Bronchial epithelial cell (primary cell): ENCODE measurements around the gene ACER1. TPM values are rescaled to one million over a fixed set of nuclear protein-coding genes. Genes with fewer than 3 reads are reported as not detected.
"Not testable (repeated sequence)": the region's sequence is repeated elsewhere in the genome, so short reads cannot be mapped to it uniquely, and the experiment has no call there.

ENCODE experiments used
- DNase-seq: peaks from one replicate; pipeline ENCODE4 v3.0.0-alpha.2; 2010; ENCODE audit warnings: low read depth
- FAIRE-seq: peaks from 2 replicates; lab custom pipeline; 2011; peaks lifted over from hg19 to GRCh38; lab: Jason Lieb, UNC
- H3K27me3 ChIP-seq: 2 replicates; pipeline ENCODE4 v1.5.1; 2011; ENCODE audit warnings: low read length; ENCODE audit not compliant: control insufficient read depth, insufficient read depth
- H3K36me3 ChIP-seq: 2 replicates; pipeline ENCODE4 v1.5.1; 2011; ENCODE audit warnings: low read length; ENCODE audit not compliant: control insufficient read depth, insufficient read depth
- H3K4me3 ChIP-seq: 2 replicates; pipeline ENCODE4 v1.5.1; 2011; ENCODE audit warnings: mild to moderate bottlenecking, low read depth, low read length, control low read depth
- total RNA-seq: library from RNA; depleted of rRNA; stranded (reverse); fragments of >200 nt; gene quantifications from 2 replicates; pipeline ENCODE4 v1.2.1, GENCODE V29; 2014
- TF ChIP-seq, protein P1 (sequence below): IDR thresholded peaks from 2 replicates; pipeline ENCODE4 v1.5.1; 2011; ENCODE audit warnings: mild to moderate bottlenecking, moderate library complexity, low read length, control low read depth, inconsistent platforms; ENCODE audit not compliant: insufficient read depth, severe bottlenecking

ACER1 gene
- total RNA-seq, 1 donor from 2014 or later, result not detected

DNA sequence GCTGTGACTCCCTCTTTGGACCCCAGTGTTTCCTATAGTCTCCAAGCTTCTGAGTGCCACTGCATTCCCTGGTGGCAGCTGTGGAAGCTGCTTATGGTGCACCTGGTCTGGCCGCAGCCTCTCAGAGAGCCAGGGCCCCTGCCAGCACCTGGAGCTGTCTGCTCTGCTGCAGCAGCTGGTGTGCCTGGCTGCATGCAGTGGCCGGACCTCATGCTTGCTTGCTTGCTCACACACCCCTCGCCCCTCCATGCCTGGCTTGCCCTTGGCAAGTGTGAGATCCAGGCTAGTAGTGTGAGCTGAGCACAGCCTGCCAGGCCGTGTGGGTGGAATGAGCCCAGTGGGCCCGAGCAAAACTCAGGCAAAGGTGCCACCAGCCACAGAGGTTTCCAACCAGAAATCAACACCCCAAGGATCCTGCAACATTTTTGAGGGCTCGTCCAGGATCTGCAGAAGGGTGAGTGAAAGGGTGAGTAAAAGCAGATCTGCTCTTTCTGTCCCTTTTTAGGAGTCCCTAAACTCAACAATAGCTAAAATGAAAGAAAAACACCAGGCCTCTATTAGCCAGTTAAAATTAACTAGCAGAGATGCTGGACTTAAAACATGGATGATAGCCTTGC is 46.0 kb downstream of the ACER1 start:
- Histone ChIP-seq H3K36me3 (no peaks in the 10 kb centered on the region), H3K27me3 (no peaks in the 10 kb centered on the region), H3K4me3 (no peak overlapping the region)
- FAIRE-seq, result no peak
- TF ChIP-seq, protein P1, sequence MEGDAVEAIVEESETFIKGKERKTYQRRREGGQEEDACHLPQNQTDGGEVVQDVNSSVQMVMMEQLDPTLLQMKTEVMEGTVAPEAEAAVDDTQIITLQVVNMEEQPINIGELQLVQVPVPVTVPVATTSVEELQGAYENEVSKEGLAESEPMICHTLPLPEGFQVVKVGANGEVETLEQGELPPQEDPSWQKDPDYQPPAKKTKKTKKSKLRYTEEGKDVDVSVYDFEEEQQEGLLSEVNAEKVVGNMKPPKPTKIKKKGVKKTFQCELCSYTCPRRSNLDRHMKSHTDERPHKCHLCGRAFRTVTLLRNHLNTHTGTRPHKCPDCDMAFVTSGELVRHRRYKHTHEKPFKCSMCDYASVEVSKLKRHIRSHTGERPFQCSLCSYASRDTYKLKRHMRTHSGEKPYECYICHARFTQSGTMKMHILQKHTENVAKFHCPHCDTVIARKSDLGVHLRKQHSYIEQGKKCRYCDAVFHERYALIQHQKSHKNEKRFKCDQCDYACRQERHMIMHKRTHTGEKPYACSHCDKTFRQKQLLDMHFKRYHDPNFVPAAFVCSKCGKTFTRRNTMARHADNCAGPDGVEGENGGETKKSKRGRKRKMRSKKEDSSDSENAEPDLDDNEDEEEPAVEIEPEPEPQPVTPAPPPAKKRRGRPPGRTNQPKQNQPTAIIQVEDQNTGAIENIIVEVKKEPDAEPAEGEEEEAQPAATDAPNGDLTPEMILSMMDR, result no peak
- DNase-seq, result no peak

DNA sequence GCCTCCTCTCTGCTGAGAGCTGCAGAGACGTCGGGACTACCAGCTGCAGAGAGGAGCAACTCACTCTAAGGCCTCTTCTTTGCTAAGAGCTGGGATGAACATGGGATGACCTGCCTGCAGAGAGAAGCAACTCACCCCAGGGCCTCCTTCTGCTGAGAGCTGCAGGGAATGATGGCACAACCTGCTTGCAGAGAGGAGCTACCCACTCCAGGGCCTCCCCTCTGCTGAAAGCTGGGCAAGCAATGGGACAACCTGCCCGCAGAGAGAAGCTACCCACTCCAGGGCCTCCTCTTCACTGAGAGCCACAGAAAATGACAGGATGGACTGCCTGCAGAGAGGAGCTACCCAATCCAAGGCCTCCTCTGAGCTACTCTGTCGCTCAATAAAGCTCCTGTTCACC is 46.7 kb downstream of the ACER1 start:
- DNase-seq (no peak), FAIRE-seq (no peak)
- Histone ChIP-seq H3K36me3 (no peaks in the 10 kb centered on the region), H3K4me3 (no peak overlapping the region), H3K27me3 (no peaks in the 10 kb centered on the region)
- TF ChIP-seq, protein P1, result no peak

DNA sequence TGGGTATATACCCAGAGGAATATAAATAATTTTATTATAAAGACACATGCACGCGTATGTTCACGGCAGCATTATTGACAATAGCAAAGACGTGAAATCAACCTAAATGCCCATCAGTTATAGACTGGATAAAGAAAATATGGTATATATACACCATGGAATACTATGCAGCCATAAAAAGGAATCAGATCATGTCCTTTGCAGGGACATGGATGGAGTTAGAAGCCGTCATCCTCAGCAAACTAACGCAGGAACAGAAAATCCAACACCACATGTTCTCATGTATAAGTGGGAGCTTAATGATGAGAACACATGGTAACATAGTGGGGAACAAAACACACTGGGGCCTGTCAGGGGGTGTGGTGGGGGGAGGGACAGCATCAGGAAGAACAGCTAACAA is 51.0 kb downstream of the ACER1 start:
- H3K36me3 ChIP-seq, H3K27me3 ChIP-seq, DNase-seq, H3K4me3 ChIP-seq, FAIRE-seq: not testable (repeated sequence)

DNA sequence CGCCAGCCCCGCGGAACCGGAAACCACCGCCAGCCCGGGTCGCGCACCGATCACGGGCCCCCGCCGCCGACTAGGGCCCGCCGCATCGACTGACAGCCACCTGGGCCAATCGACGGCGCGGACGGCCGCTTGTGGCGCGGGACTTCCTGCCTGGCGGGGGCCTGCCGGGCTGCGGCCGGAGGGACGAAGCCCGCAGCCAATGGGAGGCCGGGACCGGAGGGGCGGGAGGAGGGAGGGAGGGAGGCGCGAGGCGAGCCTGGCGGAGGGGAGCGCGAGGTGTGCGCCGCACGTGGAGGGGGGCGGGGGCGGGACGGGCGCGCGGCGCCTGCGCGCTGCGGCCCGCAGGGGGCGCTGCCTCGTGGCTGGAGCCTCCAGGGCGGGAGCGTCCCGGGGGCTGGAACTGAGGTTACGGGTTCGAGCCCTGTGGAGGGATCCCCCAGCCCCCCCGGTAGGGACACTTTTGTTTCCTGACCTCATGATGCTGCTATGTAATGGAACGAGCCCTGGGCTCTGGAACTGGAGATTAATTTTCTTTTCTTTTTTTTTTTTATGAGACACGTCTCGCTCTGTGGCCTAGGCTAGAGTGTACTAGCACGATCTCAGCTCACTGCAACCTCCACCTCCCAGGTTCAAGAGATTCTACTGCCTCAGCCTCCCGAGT is 53.4 kb downstream of the ACER1 start, which contains the start of gene MLLT1:
MLLT1 (minus strand) TSS at position 45 of the 661 bp plus-strand sequence. CDS start 191 bp downstream, outside the sequence.
- TF ChIP-seq, protein P1, result peak; percentile 64
- no peaks in the 10 kb centered on the region for H3K27me3 ChIP-seq
- H3K36me3 ChIP-seq, result no peaks in the 10 kb centered on the region
- FAIRE-seq, result no peak
- H3K4me3 ChIP-seq, result peak within 1 kb of the TSS; percentile 75
- peak; percentile 80 for DNase-seq

DNA sequence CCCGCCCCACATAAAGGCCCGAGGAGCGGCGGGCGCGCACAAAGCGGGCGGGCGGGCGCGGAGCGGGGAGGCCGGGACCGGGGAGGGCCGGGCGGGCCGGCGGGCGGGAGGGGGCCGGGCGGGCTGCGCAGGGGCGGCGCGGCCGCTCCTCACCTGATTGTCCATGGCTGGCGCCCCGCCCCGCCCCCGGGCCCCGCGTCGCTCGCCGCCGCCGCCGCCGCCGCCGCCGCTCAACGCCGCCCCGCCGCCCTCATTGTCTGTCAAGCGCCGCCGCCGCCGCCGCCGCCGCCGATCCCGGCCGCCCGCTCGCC is 53.8 kb downstream of the ACER1 start:
- TF ChIP-seq, protein P1, result no peak
- no peak for FAIRE-seq
- DNase-seq, result no peak

DNA sequence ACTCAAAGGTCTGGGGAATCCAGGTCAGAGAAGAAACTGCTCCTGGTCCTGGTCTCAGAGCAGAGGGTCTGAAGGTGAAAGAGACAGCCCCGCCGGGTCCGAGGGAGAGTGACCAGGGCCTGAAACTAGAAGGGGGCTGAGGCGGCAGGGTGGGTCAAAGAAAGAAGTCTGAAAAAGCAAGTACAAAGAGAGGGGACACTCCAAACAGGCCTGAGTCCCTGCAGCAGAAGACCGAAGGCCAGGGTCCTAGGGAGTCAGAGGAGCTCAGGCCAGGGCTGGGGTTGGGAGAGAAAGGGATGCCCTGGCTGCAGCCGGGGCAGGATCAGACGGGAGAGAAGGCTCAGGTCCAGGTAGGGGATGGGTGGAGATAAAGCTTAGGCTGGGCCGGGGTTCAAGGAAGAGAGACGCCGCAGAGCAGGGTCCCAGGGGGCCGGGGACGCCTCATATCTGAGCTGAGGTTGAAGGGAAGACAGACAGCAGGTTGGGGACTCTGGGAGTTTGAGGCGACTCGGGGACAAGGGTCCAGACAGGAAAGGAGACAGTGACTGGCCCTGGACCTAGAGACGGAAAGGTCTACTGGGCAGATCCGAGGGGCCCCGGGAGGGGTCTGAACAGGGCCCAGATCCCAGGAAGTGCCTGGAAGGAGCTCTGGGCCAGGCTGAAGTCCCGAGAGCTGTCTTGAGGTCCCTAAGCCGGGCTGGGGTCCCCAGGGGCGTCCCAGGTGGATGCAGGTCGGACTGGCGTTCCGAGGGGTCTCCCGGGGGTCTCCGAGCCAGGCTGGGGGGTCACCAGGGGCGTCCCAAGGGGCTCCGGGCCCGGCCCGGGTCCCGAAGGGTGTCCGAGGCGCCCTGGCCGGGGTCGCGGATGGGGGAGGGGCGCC is 54.4 kb downstream of the ACER1 start:
- TF ChIP-seq, protein P1, result no peak
- H3K36me3 ChIP-seq, result no peaks in the 10 kb centered on the region
- FAIRE-seq, result no peak
- no peaks in the 10 kb centered on the region for H3K27me3 ChIP-seq
- H3K4me3 ChIP-seq, result peak overlapping the region; percentile 75
- DNase-seq, result no peak

More for the DNA sequence above, 53.8 kb downstream of the ACER1 start:
- Histone ChIP-seq H3K36me3 (no peaks in the 10 kb centered on the region), H3K27me3 (no peaks in the 10 kb centered on the region), H3K4me3 (peak overlapping the region; percentile 75)
